Mesothelial cell of epicardium (in vitro differentiated cells): ENCODE data around the gene CFAP46. TPM values are rescaled to one million over a fixed set of nuclear protein-coding genes. Genes with fewer than 3 reads are reported as not detected.
"Not testable (repeated sequence)": the region's sequence is repeated elsewhere in the genome, so short reads cannot be mapped to it uniquely, and the experiment has no call there.

Experiments
- DNase-seq, 2 experiments: peaks; one replicate each; pipeline ENCODE4 v3.0.0; 2021; ENCODE audit warnings: low spot score in 2 of 2; ENCODE audit not compliant: unreplicated experiment in 2 of 2
- H3K27ac Mint-ChIP-seq: 2 replicates; pipeline ENCODE4 v1.8.0; 2021; ENCODE audit warnings: mixed read lengths
- H3K27me3 Mint-ChIP-seq: 2 replicates; pipeline ENCODE4 v1.8.0; 2021; ENCODE audit warnings: low read depth, mixed read lengths
- H3K36me3 Mint-ChIP-seq: 2 replicates; pipeline ENCODE4 v1.8.0; 2021; ENCODE audit warnings: mixed read lengths
- H3K4me1 Mint-ChIP-seq: 2 replicates; pipeline ENCODE4 v1.8.0; 2021; ENCODE audit warnings: mixed read lengths
- H3K4me3 Mint-ChIP-seq: 2 replicates; pipeline ENCODE4 v1.8.0; 2021; ENCODE audit warnings: mild to moderate bottlenecking, moderate library complexity, mixed read lengths
- H3K9me3 Mint-ChIP-seq: 2 replicates; pipeline ENCODE4 v1.8.0; 2021; ENCODE audit warnings: mixed read lengths
- total RNA-seq: library from RNA; stranded (reverse); gene quantifications from 3 replicates; pipeline ENCODE4 v1.2.1, GENCODE V29; 2021
- TF ChIP-seq, protein P1 (sequence below): fragments of 200-600 bp; sonication (generic); IDR thresholded peaks from one replicate; pipeline ENCODE4 v1.5.0; 2021; ENCODE audit warnings: antibody characterized with exemption; ENCODE audit not compliant: unreplicated experiment

CFAP46 gene
- total RNA-seq, 1 donor from 2014 or later = 3.1 TPM

DNA sequence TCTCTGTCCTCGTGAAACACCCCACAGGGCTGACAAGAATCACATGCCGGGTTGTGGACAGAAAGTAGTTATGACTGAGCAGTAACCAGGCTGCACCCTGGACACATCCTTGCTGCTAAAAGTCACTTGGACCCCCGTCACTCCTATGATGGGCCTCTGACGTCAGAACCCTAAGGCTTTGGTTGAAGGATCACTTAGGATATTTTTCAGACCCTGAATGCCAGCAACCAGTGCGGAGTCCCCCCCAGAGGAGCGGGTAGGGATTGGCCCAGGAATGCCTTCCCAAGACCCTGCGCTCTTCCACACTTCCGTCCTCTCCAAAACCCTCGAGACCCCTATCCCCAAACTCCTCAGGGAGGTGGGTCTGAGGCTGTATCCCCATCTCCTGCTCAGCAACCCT is 52.1 kb downstream of the CFAP46 start:
- Mint-ChIP-seq H3K36me3 (no peaks in the 10 kb centered on the region), H3K27ac (no peak overlapping the region), H3K27me3 (peaks cover 24% of the 10 kb centered on the region), H3K4me3 (no peak overlapping the region), H3K4me1 (peaks cover 39% of the 10 kb centered on the region), H3K9me3 (no peaks in the 10 kb centered on the region)
- peak in 1 of 2 experiments; percentile 3 for DNase-seq
- TF ChIP-seq, protein P1, sequence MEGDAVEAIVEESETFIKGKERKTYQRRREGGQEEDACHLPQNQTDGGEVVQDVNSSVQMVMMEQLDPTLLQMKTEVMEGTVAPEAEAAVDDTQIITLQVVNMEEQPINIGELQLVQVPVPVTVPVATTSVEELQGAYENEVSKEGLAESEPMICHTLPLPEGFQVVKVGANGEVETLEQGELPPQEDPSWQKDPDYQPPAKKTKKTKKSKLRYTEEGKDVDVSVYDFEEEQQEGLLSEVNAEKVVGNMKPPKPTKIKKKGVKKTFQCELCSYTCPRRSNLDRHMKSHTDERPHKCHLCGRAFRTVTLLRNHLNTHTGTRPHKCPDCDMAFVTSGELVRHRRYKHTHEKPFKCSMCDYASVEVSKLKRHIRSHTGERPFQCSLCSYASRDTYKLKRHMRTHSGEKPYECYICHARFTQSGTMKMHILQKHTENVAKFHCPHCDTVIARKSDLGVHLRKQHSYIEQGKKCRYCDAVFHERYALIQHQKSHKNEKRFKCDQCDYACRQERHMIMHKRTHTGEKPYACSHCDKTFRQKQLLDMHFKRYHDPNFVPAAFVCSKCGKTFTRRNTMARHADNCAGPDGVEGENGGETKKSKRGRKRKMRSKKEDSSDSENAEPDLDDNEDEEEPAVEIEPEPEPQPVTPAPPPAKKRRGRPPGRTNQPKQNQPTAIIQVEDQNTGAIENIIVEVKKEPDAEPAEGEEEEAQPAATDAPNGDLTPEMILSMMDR = no peak

DNA sequence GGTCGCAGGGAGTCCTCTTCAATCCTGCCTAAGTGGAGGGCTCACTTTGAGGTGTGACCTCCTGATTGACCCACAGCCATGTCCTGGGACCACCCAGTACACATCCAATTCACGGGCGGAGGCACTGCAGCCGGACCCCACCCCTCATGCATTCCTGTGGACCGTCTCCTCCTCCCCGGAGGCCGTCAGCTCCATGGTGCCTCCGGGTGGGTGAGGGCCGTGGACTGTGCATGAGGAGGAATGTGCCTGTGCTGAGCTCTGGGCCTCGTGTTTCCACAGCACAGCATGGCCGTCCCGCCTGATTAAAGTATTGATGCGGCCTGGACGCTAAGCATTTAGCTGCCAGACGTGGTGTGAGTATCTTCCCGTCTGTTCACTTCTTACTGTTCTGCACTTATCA is 52.8 kb downstream of the CFAP46 start:
- Mint-ChIP-seq H3K36me3 (no peaks in the 10 kb centered on the region), H3K27ac (no peak overlapping the region), H3K4me1 (peaks cover 39% of the 10 kb centered on the region), H3K4me3 (no peak overlapping the region), H3K27me3 (peaks cover 24% of the 10 kb centered on the region), H3K9me3 (no peaks in the 10 kb centered on the region)
- TF ChIP-seq, protein P1 = no peak
- DNase-seq = peak; percentile 10 to 31

DNA sequence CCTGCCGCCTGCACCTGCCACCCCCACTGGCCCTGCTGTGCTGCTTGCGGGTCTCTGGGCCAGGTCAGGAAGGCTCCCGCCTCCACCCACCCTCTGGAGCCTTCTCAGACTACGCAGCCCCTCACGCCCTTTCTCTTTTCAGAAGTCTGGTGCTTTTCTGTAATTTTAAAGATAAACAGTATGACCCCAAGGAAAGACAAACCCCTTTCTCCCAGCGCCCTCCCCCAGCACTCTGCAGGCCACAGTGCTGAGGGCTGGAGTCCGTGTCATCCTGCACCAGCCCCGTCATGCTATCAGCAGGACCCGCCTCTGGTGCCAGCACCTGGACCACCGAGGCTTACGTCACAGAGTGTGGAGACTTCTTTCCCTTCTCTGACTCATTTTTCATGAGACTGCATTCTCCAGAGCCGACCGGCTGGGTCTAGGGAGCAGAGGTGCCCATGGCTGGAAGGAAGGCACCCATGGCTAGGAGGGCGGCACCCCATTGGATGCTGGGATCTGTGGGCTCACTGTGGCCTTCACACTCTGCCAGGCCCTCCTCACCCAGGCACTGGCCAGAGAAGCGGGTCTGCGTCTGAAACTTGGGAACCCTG is 53.4 kb downstream of the CFAP46 start:
- H3K27ac Mint-ChIP-seq = no peak overlapping the region
- peak in 1 of 2 experiments; percentile 10 for DNase-seq
- no peaks in the 10 kb centered on the region for H3K36me3 Mint-ChIP-seq
- peaks cover 36% of the 10 kb centered on the region for H3K4me1 Mint-ChIP-seq
- peaks cover 26% of the 10 kb centered on the region for H3K27me3 Mint-ChIP-seq
- no peak overlapping the region for H3K4me3 Mint-ChIP-seq
- no peaks in the 10 kb centered on the region for H3K9me3 Mint-ChIP-seq
- TF ChIP-seq, protein P1 = no peak

DNA sequence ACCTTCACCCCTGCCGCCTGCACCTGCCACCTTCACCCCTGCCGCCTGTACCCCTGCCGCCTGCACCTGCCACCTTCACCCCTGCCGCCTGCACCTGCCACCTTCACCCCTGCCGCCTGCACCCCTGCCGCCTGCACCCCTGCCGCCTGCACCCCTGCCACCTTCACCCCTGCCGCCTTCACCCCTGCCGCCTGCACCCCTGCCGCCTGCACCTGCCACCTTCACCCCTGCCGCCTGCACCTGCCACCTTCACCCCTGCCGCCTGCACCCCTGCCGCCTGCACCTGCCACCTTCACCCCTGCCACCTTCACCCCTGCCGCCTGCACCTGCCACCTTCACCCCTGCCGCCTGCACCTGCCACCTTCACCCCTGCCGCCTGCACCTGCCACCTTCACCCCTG is 53.9 kb downstream of the CFAP46 start:
- not testable (repeated sequence) for H3K9me3 Mint-ChIP-seq, H3K36me3 Mint-ChIP-seq, DNase-seq, H3K4me3 Mint-ChIP-seq, H3K27ac Mint-ChIP-seq
- peaks cover 30% of the 10 kb centered on the region for H3K4me1 Mint-ChIP-seq
- peaks cover 30% of the 10 kb centered on the region for H3K27me3 Mint-ChIP-seq

DNA sequence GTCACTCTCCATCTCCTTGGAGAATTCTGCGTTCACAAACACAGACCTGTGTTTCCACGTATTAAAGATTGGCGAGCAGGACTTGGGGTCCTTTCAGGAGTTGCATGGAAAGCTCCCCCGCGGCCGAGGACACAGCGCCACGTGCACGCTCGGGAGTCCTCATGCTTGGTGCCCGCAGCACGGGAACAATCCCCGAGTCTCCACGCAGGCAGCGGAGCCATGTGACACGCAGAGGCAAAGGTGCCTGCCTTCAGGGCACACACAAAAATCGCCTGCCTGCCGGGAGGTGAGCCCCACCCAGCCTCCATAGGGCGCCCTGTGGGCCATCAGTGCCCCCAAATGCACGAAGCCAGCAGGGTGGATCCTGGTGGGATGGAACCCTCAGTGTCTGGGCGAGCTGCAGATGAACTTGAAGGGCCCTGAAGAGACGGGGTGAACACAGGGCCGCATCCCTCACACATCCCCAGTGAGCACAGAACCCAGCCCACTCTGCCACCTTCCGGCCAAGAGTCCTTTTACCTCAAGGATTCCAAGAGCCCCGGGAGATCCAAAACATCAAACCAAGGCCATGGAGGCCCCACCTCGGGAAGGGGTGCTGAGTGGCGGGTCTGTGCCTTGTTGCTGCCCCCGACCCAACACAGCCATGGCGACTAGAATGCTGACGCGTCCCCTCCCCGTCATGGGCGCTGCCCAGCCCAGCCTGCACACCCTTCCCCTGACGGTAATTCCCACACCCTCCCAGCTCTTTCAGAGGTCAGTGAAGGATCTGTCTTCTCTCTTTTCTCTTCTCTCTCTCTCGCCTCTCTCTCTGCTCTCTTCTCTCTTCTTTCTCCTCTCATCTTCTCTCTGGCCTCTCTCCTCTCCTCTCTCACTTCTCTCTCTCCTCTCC is 55.9 kb downstream of the CFAP46 start:
- Mint-ChIP-seq H3K36me3 (no peaks in the 10 kb centered on the region), H3K27me3 (peaks cover 45% of the 10 kb centered on the region), H3K9me3 (no peaks in the 10 kb centered on the region), H3K27ac (no peak overlapping the region), H3K4me1 (peaks cover 10% of the 10 kb centered on the region), H3K4me3 (no peak overlapping the region)
- DNase-seq = peak in 1 of 2 experiments; percentile 16
- TF ChIP-seq, protein P1 = no peak
